Fibroblast of skin of right biceps (primary cell): Measurements from ENCODE around the gene USH2A.
A peak's percentile ranks its signal among the peaks of the same experiment; 100 is the strongest.

Experiments
- DNase-seq: peaks from one replicate; pipeline ENCODE4 v3.0.0-alpha.2; 2013

USH2A gene

GRCh38 chr1:216422821-216423520 is at the start of gene USH2A:
TSS of gene USH2A (minus strand) at chr1:216423448. CDS start at chr1:216422336, 1,112 bp downstream.
- DNase-seq, result no peak

GRCh38 chr1:216466162-216466801 is 43.0 kb upstream of the USH2A start:
- DNase-seq, result no peak

- DNase-seq, result peak; percentile 97
These were observed 41.2 kb upstream of the USH2A start for GRCh38 chr1:216464489-216464888.

GRCh38 chr1:216462066-216462775 is 39.0 kb upstream of the USH2A start:
- DNase-seq, result peak; percentile 78

- peak; percentile 30 for DNase-seq
These were observed 38.2 kb upstream of the USH2A start for GRCh38 chr1:216461466-216461865.

GRCh38 chr1:216459651-216460207 is 36.5 kb upstream of the USH2A start:
- no peak for DNase-seq

GRCh38 chr1:216458812-216459211 is 35.6 kb upstream of the USH2A start:
- no peak for DNase-seq

GRCh38 chr1:216457356-216457755 is 34.1 kb upstream of the USH2A start:
- peak; percentile 53 for DNase-seq

GRCh38 chr1:216456682-216457081 is 33.4 kb upstream of the USH2A start:
- DNase-seq, result peak; percentile 89

GRCh38 chr1:216453777-216454176 is 30.5 kb upstream of the USH2A start:
- DNase-seq, result no peak

- no peak for DNase-seq
These were observed 27.0 kb upstream of the USH2A start for GRCh38 chr1:216450227-216450626.

GRCh38 chr1:216448011-216448510 is 24.8 kb upstream of the USH2A start:
- DNase-seq, result no peak

GRCh38 chr1:216437603-216438002 is 14.4 kb upstream of the USH2A start:
- no peak for DNase-seq

GRCh38 chr1:216434232-216434631 is 11.0 kb upstream of the USH2A start:
- DNase-seq, result no peak

GRCh38 chr1:216433175-216433574 is 9.9 kb upstream of the USH2A start:
- DNase-seq, result no peak

- no peak for DNase-seq
These were observed 7.5 kb upstream of the USH2A start for GRCh38 chr1:216430744-216431143.

GRCh38 chr1:216425577-216425976 is 2.3 kb upstream of the USH2A start:
- no peak for DNase-seq

- DNase-seq, result no peak
These were observed 2.5 kb downstream of the USH2A start for GRCh38 chr1:216420746-216421145.

- no peak for DNase-seq
These were observed 3.0 kb downstream of the USH2A start for GRCh38 chr1:216420263-216420662.

GRCh38 chr1:216416488-216416887 is 6.8 kb downstream of the USH2A start:
- DNase-seq, result peak; percentile 21

- no peak for DNase-seq
These were observed 13.2 kb downstream of the USH2A start for GRCh38 chr1:216410026-216410425.

- no peak for DNase-seq
These were observed 32.3 kb downstream of the USH2A start for GRCh38 chr1:216390956-216391355.

- DNase-seq, result no peak
These were observed 33.5 kb downstream of the USH2A start for GRCh38 chr1:216389774-216390173.
